ENCODE data around the gene RNF2.

Gene RNF2

GRCh38 chr1:185066181-185066580 lies 20.8 kb downstream of the RNF2 start:
- no peaks in the 10 kb centered on the region for H3K27me3 ChIP-seq (ENCODE audit: insufficient read depth, poor library complexity, severe bottlenecking)
- TF ChIP-seq POLR2AphosphoS5 (IDR thresholded peaks at IDR 0.05; ENCODE audit: low read depth) (no peak), SPI1 (IDR thresholded peaks at IDR 0.05; ENCODE audit: borderline replicate concordance, low read depth) (no peak), GABPA (IDR thresholded peaks at IDR 0.05; ENCODE audit: low read depth) (no peak), CTCF (IDR thresholded peaks at IDR 0.05; ENCODE audit: insufficient read depth, low read length) (no peak)
- TF ChIP-seq, protein P1, sequence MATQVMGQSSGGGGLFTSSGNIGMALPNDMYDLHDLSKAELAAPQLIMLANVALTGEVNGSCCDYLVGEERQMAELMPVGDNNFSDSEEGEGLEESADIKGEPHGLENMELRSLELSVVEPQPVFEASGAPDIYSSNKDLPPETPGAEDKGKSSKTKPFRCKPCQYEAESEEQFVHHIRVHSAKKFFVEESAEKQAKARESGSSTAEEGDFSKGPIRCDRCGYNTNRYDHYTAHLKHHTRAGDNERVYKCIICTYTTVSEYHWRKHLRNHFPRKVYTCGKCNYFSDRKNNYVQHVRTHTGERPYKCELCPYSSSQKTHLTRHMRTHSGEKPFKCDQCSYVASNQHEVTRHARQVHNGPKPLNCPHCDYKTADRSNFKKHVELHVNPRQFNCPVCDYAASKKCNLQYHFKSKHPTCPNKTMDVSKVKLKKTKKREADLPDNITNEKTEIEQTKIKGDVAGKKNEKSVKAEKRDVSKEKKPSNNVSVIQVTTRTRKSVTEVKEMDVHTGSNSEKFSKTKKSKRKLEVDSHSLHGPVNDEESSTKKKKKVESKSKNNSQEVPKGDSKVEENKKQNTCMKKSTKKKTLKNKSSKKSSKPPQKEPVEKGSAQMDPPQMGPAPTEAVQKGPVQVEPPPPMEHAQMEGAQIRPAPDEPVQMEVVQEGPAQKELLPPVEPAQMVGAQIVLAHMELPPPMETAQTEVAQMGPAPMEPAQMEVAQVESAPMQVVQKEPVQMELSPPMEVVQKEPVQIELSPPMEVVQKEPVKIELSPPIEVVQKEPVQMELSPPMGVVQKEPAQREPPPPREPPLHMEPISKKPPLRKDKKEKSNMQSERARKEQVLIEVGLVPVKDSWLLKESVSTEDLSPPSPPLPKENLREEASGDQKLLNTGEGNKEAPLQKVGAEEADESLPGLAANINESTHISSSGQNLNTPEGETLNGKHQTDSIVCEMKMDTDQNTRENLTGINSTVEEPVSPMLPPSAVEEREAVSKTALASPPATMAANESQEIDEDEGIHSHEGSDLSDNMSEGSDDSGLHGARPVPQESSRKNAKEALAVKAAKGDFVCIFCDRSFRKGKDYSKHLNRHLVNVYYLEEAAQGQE (IDR thresholded peaks at IDR 0.05; ENCODE audit: insufficient replicate concordance, low read depth): no peak
- H3K4me3 ChIP-seq (replicated peaks; ENCODE audit: insufficient read depth, low read length): no peak overlapping the region
- DNase-seq (ENCODE audit: low read depth in 1 of 2, low spot score in 1 of 2): no peak
- no peak overlapping the region for H3K27ac ChIP-seq (replicated peaks)

DNA sequence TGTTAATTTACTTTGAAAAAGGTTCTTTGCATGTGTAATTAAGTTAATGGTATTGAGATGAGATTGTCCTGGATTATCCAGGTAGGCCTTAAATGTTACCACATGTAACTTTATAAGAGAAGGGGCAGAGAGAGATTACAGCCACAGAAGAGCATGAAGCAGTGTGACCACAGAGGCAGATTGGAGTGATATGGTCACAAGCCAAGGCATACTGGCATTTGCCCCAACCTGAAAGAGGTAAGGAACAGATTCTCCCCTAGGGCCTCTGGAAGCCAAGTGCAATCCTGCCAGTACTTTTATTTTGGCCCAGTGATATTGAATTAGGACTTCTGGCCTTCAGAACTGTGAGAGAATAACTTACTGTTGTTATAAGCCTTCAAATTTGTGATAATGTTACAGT lies 23.0 kb downstream of the RNF2 start:
- Histone ChIP-seq H3K27me3 (ENCODE audit: insufficient read depth, poor library complexity, severe bottlenecking) (no peaks in the 10 kb centered on the region), H3K4me3 (replicated peaks; ENCODE audit: insufficient read depth, low read length) (no peak overlapping the region), H3K27ac (replicated peaks) (no peak overlapping the region)
- DNase-seq (ENCODE audit: low read depth in 1 of 2, low spot score in 1 of 2): no peak
- TF ChIP-seq GABPA (IDR thresholded peaks at IDR 0.05; ENCODE audit: low read depth): no peak

GRCh38 chr1:185069202-185069772 lies 23.9 kb downstream of the RNF2 start:
- peak in 1 of 2 experiments; percentile 16 for DNase-seq (ENCODE audit: low read depth in 1 of 2, low spot score in 1 of 2)
- no peak overlapping the region for H3K4me3 ChIP-seq (replicated peaks; ENCODE audit: insufficient read depth, low read length)
- no peaks in the 10 kb centered on the region for H3K27me3 ChIP-seq (ENCODE audit: insufficient read depth, poor library complexity, severe bottlenecking)
- no peak for TF ChIP-seq GABPA (IDR thresholded peaks at IDR 0.05; ENCODE audit: low read depth)
- TF ChIP-seq, protein P1 (IDR thresholded peaks at IDR 0.05; ENCODE audit: insufficient replicate concordance, low read depth): no peak
- no peak for TF ChIP-seq CTCF (IDR thresholded peaks at IDR 0.05; ENCODE audit: insufficient read depth, low read length)
- no peak overlapping the region for H3K27ac ChIP-seq (replicated peaks)

GRCh38 chr1:185070051-185070450 lies 24.7 kb downstream of the RNF2 start:
- Histone ChIP-seq H3K4me3 (replicated peaks; ENCODE audit: insufficient read depth, low read length) (no peak overlapping the region), H3K27ac (replicated peaks) (no peak overlapping the region), H3K27me3 (ENCODE audit: insufficient read depth, poor library complexity, severe bottlenecking) (no peaks in the 10 kb centered on the region)
- no peak for TF ChIP-seq SPI1 (IDR thresholded peaks at IDR 0.05; ENCODE audit: borderline replicate concordance, low read depth)
- TF ChIP-seq POLR2AphosphoS5 (IDR thresholded peaks at IDR 0.05; ENCODE audit: low read depth): no peak
- TF ChIP-seq, protein P1 (IDR thresholded peaks at IDR 0.05; ENCODE audit: insufficient replicate concordance, low read depth): no peak
- TF ChIP-seq GABPA (IDR thresholded peaks at IDR 0.05; ENCODE audit: low read depth): no peak
- TF ChIP-seq CTCF (IDR thresholded peaks at IDR 0.05; ENCODE audit: insufficient read depth, low read length): no peak
- no peak for DNase-seq (ENCODE audit: low read depth in 1 of 2, low spot score in 1 of 2)
